Kidney glomerular epithelial cell (primary cell): ENCODE data around the gene LEP.
A peak's percentile ranks its signal among the peaks of the same experiment; 100 is the strongest.

ENCODE experiments used
- DNase-seq: peaks from one replicate; lab custom pipeline; 2025; lab: John Stamatoyannopoulos, UW

The LEP gene

DNA sequence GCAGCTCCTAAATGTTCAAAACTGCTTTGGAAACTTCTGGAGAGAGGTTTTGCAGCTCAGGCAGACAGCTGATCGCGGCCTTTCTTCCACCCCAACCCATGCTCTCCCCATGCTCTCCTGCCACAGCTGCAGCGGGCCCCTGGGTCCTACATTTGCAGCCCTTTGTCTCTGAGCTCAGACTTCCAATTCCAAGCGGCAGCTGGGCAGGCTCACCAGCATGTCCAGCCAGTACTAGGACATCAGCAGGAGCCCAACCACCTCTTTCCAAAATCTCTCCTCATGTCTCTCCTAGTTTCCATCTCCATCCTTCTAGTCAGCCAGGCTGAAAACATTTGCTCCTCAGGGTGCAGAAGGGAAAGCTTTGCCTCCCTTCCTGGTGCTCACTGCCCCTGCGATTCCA is 6.0 kb downstream of the LEP start:
- no peak for DNase-seq

- DNase-seq = no peak
Measured at GRCh38 chr7:128247640-128248194, 6.6 kb downstream of the LEP start.

DNA sequence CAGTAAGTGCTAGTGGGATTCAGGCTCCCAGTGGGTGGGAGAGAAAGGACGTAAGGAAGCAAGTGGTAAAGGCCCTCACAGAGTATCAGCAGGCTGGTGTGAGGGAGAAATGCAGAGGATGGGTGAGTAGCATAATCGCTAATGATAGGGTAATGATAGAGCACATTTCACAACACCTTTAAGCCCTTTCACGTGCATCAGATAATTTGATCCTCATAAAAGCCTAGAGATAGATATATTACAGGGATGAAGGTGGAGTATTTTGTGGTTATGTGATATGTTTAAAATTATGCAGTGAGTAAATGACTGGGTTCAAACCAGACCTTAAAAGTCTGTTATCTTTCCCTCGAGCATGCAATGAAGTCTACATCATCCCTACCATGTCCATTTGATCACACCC is 10.3 kb downstream of the LEP start:
- DNase-seq = no peak

GRCh38 chr7:128253701-128254100 is 12.6 kb downstream of the LEP start:
- no peak for DNase-seq

GRCh38 chr7:128254470-128254869 is 13.4 kb downstream of the LEP start:
- DNase-seq = no peak

DNA sequence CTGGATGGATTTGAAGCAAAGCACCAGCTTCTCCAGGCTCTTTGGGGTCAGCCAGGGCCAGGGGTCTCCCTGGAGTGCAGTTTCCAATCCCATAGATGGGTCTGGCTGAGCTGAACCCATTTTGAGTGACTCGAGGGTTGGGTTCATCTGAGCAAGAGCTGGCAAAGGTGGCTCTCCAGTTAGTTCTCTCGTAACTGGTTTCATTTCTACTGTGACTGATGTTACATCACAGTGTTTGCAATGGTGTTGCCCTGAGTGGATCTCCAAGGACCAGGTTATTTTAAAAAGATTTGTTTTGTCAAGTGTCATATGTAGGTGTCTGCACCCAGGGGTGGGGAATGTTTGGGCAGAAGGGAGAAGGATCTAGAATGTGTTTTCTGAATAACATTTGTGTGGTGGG is 14.2 kb downstream of the LEP start:
- no peak for DNase-seq

GRCh38 chr7:128257458-128257857 is 16.4 kb downstream of the LEP start:
- no peak for DNase-seq

DNA sequence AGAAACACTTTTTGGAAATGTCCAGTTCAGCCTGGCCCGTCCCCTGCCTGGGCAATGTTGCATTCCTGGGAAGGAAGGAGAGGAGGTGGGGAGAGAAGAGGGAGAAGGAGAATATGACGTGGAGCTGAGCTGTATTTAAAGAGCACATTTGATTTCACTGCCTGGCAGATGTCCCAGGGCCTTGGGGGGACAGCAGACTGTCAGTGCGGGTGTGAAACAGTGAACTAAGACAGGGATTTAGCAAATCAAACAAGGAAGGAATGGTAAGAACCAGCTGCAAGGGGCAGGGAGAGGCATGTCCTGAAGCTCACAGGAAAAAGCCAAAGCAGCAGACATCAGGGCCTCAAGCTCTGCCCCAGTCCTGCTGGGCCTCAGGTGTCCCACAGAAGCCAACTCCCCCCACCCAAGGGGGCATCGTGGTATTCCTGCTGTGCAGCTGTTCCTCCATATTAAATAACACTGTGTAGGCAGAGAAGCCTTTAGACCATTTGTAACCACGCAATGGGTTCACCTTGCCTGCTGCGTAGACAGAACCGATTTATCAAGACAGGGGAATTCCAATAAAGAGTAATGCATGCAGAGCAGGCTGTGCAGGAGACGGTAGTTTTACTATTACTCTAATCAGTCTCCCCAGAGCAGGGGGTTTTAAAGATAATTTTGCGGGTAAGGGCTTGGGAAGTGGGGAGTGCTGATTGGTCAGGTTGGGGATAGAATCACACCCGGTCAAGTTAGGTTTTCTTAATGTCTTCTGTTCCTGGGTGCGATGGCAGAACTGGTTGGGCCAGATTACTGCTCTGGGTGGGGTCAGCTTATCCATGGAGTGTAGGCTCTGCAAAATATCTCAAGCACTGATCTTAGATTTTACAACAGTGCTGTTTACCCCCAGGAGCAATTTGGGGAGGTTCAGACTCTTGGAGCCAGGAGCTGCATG is 18.3 kb downstream of the LEP start:
- DNase-seq = no peak

- no peak for DNase-seq
Measured at GRCh38 chr7:128260069-128260795, 19.2 kb downstream of the LEP start.

DNA sequence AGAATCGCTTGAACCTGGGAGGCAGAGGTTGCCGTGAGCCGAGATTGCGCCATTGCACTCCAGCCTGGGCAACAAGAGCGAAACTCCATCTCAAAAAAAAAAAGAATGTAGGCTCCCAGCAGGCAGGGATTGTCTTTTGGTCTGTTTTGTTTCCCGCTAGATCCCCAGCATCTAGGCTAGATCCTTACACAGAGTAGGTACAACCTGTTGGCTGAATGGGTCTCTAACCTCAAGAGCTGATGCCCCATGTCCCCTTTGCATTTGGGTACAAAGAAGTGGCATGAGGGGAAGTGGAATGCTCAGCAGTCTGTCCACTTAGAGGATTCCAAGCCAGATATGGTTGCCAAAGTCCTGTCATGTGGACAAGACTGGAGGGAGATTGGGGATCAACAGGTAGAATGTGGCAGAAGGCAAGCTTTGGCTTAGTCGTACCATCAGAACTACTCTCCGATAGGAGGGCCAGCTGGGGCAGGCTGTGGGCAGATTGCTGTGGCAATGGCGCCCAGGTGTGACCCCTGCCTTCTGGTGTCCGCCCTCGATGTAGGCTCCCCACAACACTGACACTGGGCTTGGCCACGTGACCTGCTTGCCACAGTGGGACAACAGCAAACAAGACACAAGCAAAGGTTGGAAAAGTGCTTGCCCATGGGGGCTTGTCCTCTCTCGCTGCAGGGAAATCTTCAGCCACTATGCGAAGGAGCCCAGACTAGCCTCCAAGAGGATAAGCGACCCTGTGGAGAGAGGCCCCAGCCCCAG is 21.4 kb downstream of the LEP start:
- no peak for DNase-seq

DNA sequence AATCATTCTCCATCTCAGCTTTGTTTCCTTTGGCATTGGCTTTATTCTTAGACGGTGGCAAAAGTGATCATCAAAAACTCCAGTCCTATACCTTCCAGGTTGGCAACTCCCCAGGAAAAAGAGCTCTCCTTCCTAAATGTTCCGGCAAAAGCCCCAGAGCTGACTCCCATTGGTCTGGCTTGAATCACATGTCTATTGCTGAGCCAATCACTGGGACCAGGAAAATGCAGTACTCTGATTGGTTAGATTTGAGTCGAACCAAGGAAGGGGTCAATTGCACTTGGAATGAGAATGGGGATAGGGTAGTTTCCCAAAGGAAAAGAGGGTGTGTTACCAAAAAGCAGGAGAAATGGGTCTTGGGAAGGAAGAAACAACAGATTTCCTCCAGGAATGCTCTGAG is 22.3 kb downstream of the LEP start:
- no peak for DNase-seq

GRCh38 chr7:128264477-128264876 is 23.4 kb downstream of the LEP start:
- DNase-seq = no peak

DNA sequence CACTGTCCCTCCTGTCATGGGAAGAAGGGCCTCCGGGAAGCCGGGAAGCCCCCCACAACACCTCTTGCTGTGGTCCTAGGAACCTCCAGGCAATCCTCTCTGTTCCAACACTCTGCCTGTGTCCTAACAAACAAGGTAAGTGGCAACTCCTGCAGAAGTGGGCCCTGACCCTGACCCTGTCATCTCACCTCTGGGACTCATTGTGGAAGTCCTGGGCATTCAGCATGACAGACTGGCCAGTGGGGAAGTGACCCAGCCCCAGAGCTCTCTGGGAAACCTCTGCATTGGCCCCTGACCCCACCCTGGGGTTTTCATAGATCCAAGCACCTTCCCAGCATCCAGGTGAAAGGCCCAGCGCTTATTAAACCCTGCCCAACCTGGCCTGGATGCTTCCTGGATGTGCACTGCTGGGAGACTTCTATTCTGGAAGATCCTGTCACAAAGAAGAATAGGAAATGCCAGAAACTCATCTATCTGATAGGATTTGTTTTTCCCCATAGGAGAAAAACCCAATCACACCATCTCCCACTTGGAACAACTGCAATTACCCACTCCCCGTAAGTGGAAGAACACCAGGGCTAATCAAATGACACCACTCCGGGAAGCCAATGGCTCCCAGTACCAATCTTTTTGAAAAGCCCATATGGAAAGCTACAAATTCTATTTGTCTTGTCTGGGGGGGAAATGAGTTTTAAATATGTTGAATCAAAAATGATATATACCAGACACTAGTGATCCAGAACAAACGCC is 24.3 kb downstream of the LEP start:
- DNase-seq = no peak

DNA sequence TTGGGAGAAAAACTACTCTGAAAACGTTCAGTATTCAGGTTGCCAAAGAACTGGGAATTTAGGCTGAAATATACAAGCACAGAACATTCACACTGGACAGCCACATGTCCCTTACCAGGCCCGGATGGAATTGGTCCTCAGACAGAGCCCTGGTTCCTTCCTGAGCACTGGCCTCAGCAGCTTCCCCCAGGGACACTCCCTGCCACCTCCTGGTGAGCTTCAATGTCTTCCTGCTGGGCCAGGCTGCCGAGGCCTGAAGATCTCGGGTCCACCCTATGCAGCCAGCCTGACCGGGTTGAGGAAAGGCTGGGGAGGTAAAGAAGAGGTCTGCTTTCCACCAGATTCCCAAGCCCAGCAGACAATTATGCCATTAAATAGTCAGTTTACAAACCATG is 24.8 kb downstream of the LEP start:
- no peak for DNase-seq

GRCh38 chr7:128266529-128266882 is 25.4 kb downstream of the LEP start:
- DNase-seq = no peak

DNA sequence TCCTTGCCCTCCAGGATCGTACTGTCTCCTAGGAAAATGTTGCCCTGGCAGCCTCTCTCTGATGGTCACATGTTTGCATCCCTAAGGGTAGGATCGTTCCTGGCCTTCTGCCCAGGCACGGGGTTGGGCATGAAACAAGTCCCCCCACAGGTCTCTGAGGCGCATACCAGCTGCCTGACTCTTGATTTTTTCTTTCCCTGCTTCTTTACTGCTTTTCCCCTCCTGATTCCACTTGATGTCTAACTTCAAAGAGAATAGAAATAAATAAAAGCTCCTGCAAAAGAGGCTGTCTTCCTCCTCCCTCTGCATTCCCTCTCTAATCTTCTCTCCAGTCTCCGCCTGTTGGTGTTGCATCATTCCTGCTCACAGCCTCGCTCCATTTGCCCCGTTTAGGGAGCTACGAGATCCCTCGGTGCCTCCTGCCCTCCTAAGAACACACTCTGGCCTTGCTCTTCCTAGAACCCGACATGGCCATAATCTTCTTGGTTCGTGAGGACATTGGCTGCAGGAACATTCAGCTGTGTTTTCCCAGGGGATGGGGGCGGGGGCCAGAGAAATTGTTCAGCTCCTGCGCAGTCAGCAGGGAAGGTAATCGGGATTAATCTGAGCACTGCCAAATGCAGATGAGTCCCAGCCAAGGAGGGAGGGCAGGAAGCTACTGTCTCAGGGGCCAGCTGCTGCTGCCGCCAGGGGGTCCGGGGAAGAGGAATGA is 26.0 kb downstream of the LEP start:
- DNase-seq = peak; percentile 38

GRCh38 chr7:128267595-128267924 is 26.5 kb downstream of the LEP start:
- DNase-seq = no peak

GRCh38 chr7:128268233-128268632 is 27.2 kb downstream of the LEP start:
- DNase-seq = no peak

GRCh38 chr7:128270826-128271272 is 29.8 kb downstream of the LEP start:
- DNase-seq = no peak

GRCh38 chr7:128271471-128271941 is 30.4 kb downstream of the LEP start:
- no peak for DNase-seq

DNA sequence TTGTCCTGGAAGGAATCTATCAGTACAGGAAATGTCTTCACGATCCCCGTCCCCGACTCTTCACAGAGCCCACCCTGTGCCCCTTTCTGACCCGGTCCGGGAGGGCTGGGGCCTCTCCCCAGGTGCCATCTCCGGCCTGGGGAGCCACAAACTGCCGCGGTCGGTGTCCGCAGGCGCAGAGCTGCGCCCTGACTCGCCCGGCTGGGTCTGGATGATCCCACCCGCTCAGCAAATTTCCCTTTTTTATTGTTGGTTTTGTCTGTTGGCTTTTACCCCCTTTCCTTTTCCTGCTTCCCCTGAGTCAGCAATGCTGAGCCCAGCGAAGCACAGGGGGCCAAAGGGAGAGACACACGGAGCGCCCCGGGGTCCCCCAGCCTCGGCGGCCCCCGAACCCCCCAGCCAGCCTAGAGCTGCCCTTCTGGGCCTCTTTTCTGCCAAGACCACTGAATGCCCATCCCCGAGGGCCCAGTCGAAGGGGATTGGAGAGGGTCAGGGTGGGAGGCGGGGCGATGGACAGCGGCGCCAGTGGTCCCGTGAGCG is 30.9 kb downstream of the LEP start:
- DNase-seq = no peak
